HG02763 (cell line): ENCODE data around the gene GNAL.
"Not testable (repeated sequence)": the region's sequence is repeated elsewhere in the genome, so short reads cannot be mapped to it uniquely, and the experiment has no call there.

Experiments used
- ATAC-seq: cut with Tn5 transposase; IDR thresholded peaks from one replicate; pipeline ENCODE4 v1.9.1; 2021; ENCODE audit warnings: mild to moderate bottlenecking, moderate library complexity; ENCODE audit not compliant: unreplicated experiment

GNAL gene

DNA sequence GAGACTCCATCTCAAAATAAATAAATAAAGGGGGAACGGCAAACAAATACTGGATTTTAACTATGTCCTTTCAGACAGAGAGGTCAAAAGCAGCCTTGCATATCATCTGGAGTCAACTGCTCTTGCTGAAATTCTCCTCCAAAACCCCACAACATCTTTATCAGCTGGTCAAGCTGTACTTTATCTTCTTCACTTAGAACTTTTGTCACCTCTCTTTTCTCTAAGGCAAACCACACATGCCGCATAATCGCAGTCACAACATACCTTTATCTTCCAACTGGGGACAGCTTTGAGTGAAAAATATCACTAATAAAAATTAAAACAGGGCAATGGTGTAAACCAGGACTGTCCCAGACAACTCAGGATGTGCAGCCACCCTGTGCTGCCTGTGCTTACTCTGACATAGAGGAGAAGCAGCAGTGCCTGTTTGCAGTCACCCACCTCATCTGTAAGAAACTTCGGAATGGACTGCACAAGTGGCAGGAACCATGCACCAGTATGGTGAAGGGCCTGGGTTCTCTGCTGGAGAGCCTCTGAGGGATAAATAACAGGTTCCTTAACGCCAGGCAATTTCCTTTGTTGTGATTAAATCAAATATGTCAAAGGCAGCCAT lies 212.9 kb downstream of the GNAL start:
- ATAC-seq: no peak

DNA sequence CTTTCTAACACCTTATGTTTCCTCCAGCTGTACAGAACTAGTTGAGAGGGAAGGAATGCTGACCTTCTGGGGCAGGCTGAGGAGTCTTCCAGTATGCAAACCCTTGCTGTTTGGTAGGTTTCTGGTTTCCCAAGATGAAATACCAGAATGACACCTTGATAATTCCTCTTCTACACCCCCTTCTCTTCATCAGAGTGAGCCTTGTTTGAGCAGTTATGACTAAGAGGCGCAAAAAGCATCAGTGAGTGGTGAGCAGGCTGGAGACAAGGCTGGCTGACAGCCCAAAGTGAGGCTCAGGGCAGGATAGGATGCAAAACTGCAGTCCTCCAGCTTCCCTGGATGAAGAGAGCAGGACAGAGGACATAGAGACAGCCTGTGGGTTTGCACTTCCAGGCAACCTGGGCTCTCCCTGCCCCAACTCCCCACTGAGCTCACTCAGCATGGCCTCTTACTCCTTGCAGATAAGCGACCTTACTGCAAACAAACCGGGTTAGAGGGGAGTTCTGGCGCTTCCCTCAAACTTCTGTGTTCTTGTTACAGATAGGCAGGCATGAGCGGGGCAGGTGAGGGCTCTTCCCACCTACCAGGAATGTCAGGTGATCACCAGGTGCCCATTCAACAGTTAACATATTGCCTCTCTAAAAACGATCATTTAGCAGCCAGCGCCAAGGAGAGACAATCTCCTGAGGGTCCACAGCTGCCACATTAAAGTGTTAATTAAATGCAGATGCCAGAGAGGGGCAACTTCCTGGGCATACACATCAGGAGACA lies 213.6 kb downstream of the GNAL start:
- no peak for ATAC-seq

DNA sequence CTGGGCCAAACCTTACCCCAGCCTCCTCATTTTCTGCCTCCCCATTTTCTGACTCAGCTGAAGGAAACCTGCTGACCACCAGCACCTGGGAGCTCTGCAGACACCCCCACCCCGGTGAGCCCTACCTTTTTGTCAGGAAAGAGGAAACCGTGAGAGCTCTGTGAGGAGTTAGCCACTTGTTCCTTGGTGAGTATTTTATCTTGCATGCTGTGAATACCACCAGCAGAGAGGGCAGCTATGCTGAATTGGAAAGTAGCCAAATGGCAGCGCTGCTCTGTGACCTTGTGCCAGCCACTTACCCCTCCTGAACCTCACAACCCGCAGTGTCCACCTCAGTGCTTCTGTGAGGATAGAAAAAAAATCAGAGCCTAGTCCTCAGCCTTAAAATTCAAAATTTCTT lies 216.5 kb downstream of the GNAL start:
- ATAC-seq: no peak

DNA sequence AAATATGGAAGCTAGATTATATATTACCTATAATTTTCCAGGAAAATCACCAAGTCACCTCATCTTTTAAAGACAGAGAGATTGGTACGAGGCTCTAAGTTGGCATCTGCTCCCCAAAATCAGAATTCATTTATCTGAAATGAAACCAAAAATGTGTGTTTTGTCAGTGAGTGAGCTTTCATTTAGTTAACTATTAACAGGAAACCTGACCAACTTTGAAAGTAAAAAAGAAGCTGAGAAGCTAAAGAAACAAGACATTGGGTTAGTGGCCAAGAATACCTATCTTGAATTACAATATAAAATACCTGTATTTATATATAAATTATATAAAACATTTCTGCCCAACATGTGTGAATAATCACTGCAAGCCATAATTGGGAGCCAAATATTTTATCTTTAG lies 217.1 kb downstream of the GNAL start:
- no peak for ATAC-seq

DNA sequence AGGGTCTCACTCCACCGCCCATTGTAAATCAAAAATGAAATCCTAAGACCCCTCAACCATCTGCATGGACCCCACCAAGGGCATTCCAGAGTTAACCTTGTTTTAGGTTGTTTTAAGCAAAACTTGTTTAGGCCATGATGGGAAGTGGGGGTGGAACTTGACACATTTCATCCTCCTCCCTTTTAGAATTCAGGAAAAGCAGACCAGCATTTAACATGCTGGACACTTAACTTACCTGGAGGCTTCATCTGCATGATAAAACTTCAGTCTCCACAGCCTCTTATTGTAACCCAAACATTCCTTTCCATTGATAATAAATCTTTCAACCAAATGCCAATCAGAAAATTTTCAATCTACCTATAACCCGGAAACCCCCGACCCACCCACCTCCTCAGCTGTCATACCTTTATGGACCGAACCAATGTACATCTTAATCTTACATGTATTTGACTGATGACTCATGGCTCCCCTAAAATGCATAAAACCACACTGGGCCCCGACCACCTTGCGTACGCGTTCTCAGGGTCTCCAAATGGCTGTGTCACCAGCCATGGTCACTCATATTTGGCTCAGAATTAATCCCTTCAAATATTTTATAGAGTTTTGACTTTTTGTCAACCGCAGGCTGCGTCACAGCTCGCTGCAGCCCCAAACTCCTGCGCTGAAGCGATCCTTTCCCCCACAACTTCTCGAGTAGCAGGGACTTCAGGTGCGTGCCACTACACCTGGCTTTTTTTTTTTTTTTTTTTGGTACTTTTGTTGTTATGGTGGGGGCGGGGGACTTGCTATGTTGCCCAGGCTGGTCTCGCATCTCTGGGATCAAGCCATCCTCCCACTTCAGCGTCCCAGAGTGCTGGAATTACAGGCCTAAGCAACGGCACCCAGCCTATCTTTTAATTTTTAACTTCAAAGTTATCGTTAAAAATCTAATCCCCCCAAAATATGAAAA lies 218.1 kb downstream of the GNAL start:
- no peak for ATAC-seq

DNA sequence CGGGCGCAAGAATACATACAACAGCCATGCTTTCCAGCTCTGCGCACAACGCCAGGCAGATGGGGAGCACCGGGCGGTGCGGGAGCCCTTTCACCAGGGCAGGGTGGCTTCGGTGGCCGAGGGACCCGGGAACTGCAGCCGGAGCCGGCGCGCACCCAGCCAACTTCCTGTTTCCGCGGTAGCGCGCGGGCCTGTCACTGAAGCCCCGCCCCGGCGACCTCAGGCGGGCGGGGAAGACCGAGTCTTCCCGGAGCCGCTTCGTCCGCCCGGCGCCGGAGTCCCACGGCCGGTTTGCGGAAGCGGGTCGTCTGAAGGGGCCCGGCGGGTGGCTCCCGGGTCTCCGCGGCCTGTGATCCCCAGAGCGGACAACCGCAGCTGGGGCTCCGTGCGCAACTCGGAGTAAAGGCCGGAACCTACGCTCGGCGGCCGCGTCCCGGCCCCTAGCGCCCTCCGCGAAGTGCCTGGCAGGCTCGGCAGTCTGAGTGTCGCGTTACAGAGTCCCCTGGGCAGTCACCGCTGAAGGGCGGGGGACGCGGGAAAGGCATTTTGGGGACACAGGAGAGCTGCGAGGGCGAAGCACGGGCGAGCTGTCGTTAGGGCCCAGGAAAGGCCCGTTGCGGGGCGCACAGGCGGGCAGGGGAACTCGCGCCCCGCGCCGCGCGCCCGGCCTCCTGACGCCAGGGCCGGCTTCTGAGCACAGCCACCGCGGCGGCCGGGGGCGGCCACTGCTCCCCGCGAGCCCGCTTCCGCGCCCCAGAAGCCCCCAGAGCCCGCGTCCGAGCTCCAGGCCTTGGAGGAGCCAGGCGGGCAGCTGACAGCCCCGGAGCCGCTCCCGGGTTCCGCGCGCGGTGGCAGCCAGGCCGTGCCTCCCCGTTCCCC lies 219.4 kb downstream of the GNAL start, which contains the start of gene MPPE1:
MPPE1 (minus strand) TSS at position 136 of the 879 bp plus-strand sequence. CDS start 11,053 bp downstream, outside the sequence.
- ATAC-seq: peak; percentile 79

DNA sequence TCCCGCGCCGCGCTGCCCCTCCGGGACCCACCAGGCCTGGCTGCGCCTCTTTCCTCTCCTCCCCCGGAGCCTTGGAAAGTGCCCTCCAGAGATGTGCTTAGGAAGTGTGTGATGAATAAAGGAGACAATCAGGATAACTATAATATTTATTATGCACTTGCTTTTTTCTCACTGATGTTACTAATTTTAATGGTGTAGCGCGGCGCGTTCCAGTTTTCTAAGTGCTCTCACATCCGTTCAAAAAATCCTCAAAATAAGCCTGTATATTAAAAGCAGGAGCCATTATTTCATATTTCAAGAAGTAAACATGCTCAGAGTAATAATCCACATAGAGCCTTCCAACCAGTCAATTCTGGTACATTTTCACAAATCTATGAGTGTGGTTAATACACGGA lies 220.0 kb downstream of the GNAL start:
- no peak for ATAC-seq

DNA sequence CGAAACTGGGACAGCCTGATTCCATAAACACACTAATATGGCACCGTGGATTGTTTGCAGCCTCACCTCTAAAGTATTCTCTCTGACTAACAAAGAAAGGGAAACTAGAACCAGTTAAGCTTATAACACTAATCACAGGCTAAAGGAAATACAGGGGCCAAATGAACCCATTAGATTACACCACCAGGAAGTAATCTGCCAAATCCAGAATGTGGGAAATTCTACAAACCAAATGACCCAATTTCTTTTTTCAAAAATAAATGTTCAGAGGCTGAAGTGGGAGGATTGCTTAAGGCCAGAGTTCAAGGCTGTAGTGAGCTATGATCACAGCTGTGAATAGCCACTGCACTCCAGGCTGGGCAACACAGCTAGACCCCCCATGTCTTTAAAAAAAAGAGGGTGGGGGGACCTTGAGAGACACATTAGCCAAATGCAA lies 220.5 kb downstream of the GNAL start:
- no peak for ATAC-seq

DNA sequence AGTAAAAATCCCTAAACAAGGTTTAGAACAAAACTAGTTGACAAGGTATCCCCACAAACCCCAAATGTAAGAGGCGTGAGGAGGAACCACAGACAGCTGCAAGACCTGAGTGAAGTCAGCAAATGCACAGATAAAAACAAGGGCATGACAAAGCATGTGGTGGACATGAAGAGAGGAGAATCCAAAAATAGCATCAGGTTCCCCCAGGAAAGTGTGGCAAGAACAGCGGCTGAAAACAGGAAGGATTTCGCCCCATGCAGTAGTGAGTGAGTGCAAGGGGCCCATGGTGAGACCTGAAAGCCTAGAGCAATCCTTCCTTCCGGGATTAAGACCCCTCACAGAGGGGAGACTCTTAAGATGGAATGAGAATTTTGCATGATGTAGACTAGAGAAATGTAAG lies 227.8 kb downstream of the GNAL start:
- not testable (repeated sequence) for ATAC-seq

DNA sequence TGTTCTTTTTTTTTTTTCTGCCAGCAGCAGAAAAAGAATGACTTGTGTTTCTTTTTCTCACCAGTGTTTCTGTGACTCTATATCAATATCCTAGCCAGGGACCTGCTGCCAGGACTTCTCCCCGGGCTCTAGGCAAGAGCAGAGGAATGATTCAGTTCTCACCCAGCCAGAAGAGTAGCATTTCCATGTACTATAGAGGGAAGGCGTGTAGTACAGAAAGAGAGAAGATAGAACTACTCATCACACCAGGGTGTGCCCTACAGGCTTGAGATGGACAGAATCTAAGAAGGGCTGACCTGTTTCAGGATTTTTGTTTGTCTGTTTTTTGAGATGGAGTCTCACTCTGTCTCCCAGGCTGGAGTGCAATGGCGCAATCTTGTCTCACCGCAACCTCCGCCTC lies 230.5 kb downstream of the GNAL start:
- ATAC-seq: not testable (repeated sequence)

DNA sequence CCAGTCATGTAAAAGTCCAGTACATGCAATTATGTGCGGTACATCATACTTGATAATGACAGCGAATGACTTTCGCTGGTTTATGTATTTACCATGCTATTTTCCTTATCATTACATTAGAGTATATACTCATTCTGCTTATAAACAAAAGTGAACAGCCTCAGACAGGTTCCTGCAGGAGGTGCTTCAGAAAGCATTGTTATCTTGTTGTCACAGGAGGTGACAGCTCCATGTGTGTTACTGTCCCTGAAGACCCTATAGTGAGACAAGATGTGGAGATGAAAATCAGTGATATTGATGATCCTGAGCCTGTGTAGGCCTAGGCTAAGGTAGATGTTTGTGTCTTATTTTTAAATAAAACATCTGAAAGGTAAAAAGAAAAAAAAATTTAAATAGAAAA lies 234.4 kb downstream of the GNAL start:
- no peak for ATAC-seq

DNA sequence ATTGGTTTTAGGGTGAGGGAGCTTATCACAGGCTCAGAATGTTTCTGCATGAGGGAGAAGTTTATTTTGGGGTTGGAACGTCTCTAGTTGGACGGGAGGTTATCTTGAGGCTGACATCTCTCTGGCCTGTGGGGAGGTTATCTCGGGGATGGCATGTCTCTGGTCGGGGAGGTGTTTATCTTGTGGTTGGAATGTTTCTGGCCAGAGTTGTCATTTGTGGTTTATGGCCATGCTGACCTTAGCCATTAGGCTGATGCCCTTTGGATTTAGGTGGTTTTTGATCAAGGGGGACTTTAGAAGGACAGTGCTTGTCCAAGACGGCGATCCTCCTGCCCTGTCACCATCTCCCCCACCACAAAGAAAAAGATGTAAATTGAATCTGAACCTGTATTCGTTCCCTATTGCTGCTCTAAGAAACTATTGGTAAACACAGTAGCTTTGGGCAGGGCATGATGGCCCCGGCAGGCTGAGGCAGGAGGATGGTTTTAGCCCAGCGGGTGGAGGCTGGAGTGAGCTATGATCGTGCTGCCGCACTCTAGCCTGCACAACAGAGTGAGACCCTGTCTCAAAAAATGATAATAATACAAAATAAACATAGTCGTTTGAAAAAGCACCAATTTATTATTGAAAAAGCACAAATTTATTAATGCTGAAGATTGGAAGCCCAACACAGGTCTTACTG lies 236.9 kb downstream of the GNAL start:
- ATAC-seq: no peak

DNA sequence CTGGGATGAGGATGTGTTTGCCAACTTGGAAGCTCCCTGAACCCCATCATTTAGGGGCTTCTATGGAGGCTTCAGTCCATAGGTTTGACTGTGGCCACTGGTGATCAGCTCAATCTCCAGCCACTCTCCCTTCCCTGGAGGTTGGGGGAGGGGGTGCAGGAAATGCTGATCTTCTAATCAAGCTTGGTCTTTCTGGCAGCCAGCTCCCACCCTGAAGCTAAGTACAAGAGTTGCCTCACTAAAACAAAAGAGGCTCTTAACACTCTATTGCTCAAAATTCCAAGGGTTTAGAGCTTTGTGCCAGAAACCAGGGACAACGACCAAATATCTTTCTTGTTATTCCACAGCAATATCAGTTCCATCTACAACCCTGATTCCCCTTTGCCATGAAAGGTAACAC lies 238.4 kb downstream of the GNAL start:
- no peak for ATAC-seq

DNA sequence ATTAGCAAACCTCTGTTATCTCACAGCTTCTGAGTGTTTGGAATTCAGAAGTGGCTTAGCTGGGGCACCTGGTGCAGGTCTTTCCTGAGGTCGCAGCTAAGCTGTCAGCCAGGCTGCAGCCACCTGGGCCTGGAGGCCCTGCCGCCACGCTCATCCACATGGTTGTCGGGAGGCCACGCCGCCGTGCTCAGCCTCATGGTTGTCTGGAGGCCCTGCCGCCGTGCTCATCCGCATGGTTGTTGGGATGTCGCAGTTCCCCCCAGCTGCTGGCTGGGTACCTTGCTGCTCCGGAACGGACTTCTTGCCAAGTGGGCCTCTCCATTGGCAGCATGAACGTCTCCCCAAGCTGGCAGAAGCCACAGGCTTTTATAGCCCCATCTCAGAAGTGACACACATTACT lies 243.3 kb downstream of the GNAL start:
- ATAC-seq: no peak
